ENCODE measurements around the gene DDX49.
A peak's percentile ranks its signal among the peaks of the same experiment; 100 is the strongest.

The DDX49 gene

GRCh38 chr19:18939163-18939562 lies 19.6 kb downstream of the DDX49 start:
- in situ Hi-C loops (cut with MboI; ENCODE audit: low sequenced_read_pairs) = no loop called here
- DNase-seq (ENCODE audit: low spot score in 2 of 2) = no peak
- Histone ChIP-seq H3K4me1 (peaks cover 3% of the 10 kb centered on the region; the same call in 1 of the 2 replicates), H3K9me3 (no peaks in the 10 kb centered on the region), H3K27me3 (ENCODE audit: low read depth) (no peaks in the 10 kb centered on the region), H3K4me3 (no peak overlapping the region), H3K36me3 (replicated peaks) (no peaks in the 10 kb centered on the region)

GRCh38 chr19:18939922-18940768 lies 20.6 kb downstream of the DDX49 start:
- DNase-seq (ENCODE audit: low spot score in 2 of 2) = peak in 1 of 2 experiments; percentile 39
- Histone ChIP-seq H3K9me3 (no peaks in the 10 kb centered on the region), H3K36me3 (replicated peaks) (no peaks in the 10 kb centered on the region), H3K4me3 (peak overlapping the region; percentile 63), H3K27me3 (ENCODE audit: low read depth) (no peaks in the 10 kb centered on the region), H3K4me1 (peaks cover 3% of the 10 kb centered on the region; the same call in 1 of the 2 replicates)
- in situ Hi-C loops (cut with MboI; ENCODE audit: low sequenced_read_pairs) = no loop called here

GRCh38 chr19:18940769-18941627 lies 21.5 kb downstream of the DDX49 start, which contains the start of gene HOMER3:
Gene HOMER3, minus strand, starts transcription at chr19:18941217. Its CDS starts 2,235 bp downstream, at chr19:18938982.
- peaks cover 3% of the 10 kb centered on the region; the same call in 1 of the 2 replicates for H3K4me1 ChIP-seq

GRCh38 chr19:18941628-18942354 lies 22.3 kb downstream of the DDX49 start:
- Histone ChIP-seq H3K9me3 (no peaks in the 10 kb centered on the region), H3K4me3 (peak overlapping the region; percentile 10; the same call in 1 of the 2 replicates), H3K36me3 (replicated peaks) (no peaks in the 10 kb centered on the region), H3K27me3 (ENCODE audit: low read depth) (no peaks in the 10 kb centered on the region), H3K4me1 (peaks cover 3% of the 10 kb centered on the region; the same call in 1 of the 2 replicates)
- in situ Hi-C loops (cut with MboI; ENCODE audit: low sequenced_read_pairs) = no loop called here
- no peak for DNase-seq (ENCODE audit: low spot score in 2 of 2)

More at GRCh38 chr19:18940769-18941627, 21.5 kb downstream of the DDX49 start, which contains the start of gene HOMER3:
- peak; percentile 43 to 89 for DNase-seq (ENCODE audit: low spot score in 2 of 2)
- Histone ChIP-seq H3K4me3 (peak within 1 kb of the TSS; percentile 63), H3K9me3 (no peaks in the 10 kb centered on the region), H3K36me3 (replicated peaks) (no peaks in the 10 kb centered on the region), H3K27me3 (ENCODE audit: low read depth) (no peaks in the 10 kb centered on the region)
- in situ Hi-C loops (cut with MboI; ENCODE audit: low sequenced_read_pairs) = no loop called here

- H3K27me3 ChIP-seq (ENCODE audit: low read depth) = no peaks in the 10 kb centered on the region
- H3K36me3 ChIP-seq (replicated peaks) = no peaks in the 10 kb centered on the region
- no peaks in the 10 kb centered on the region for H3K9me3 ChIP-seq
- H3K4me1 ChIP-seq = peaks cover 3% of the 10 kb centered on the region; the same call in 1 of the 2 replicates
- no peak overlapping the region for H3K4me3 ChIP-seq
- no peak for DNase-seq (ENCODE audit: low spot score in 2 of 2)
- in situ Hi-C loops (cut with MboI; ENCODE audit: low sequenced_read_pairs) = no loop called here
Measured at GRCh38 chr19:18942692-18943091, 23.2 kb downstream of the DDX49 start.

- Histone ChIP-seq H3K36me3 (replicated peaks) (no peaks in the 10 kb centered on the region), H3K4me1 (peaks cover 3% of the 10 kb centered on the region; the same call in 1 of the 2 replicates), H3K9me3 (no peaks in the 10 kb centered on the region), H3K4me3 (no peak overlapping the region), H3K27me3 (ENCODE audit: low read depth) (no peaks in the 10 kb centered on the region)
- no peak for DNase-seq (ENCODE audit: low spot score in 2 of 2)
- in situ Hi-C loops (cut with MboI; ENCODE audit: low sequenced_read_pairs) = no loop called here
Measured at GRCh38 chr19:18943465-18943864, 23.9 kb downstream of the DDX49 start.

GRCh38 chr19:18945297-18945696 lies 25.8 kb downstream of the DDX49 start:
- no peak for DNase-seq (ENCODE audit: low spot score in 2 of 2)
- H3K36me3 ChIP-seq (replicated peaks) = no peaks in the 10 kb centered on the region
- in situ Hi-C loops (cut with MboI; ENCODE audit: low sequenced_read_pairs) = no loop called here
- no peak overlapping the region for H3K4me3 ChIP-seq
- no peaks in the 10 kb centered on the region for H3K27me3 ChIP-seq (ENCODE audit: low read depth)
- H3K4me1 ChIP-seq = peaks cover 3% of the 10 kb centered on the region; the same call in 1 of the 2 replicates
- H3K9me3 ChIP-seq = no peaks in the 10 kb centered on the region

- no peaks in the 10 kb centered on the region for H3K9me3 ChIP-seq
- in situ Hi-C loops (cut with MboI; ENCODE audit: low sequenced_read_pairs) = no loop called here
- H3K4me1 ChIP-seq = peaks cover 3% of the 10 kb centered on the region; the same call in 1 of the 2 replicates
- H3K36me3 ChIP-seq (replicated peaks) = no peaks in the 10 kb centered on the region
- no peak overlapping the region for H3K4me3 ChIP-seq
- DNase-seq (ENCODE audit: low spot score in 2 of 2) = no peak
- H3K27me3 ChIP-seq (ENCODE audit: low read depth) = no peaks in the 10 kb centered on the region
Measured at GRCh38 chr19:18946335-18946734, 26.8 kb downstream of the DDX49 start.

GRCh38 chr19:18946918-18947317 lies 27.4 kb downstream of the DDX49 start:
- DNase-seq (ENCODE audit: low spot score in 2 of 2) = no peak

GRCh38 chr19:18948075-18948975 lies 28.8 kb downstream of the DDX49 start:
- no peak overlapping the region for H3K4me3 ChIP-seq
- DNase-seq (ENCODE audit: low spot score in 2 of 2) = no peak
- no peaks in the 10 kb centered on the region for H3K4me1 ChIP-seq
- H3K9me3 ChIP-seq = no peaks in the 10 kb centered on the region
- no peaks in the 10 kb centered on the region for H3K27me3 ChIP-seq (ENCODE audit: low read depth)
- no peaks in the 10 kb centered on the region for H3K36me3 ChIP-seq (replicated peaks)
- in situ Hi-C loops (cut with MboI; ENCODE audit: low sequenced_read_pairs) = no loop called here

More at GRCh38 chr19:18946918-18947317, 27.4 kb downstream of the DDX49 start:
- Histone ChIP-seq H3K4me3 (no peak overlapping the region), H3K9me3 (no peaks in the 10 kb centered on the region), H3K36me3 (replicated peaks) (no peaks in the 10 kb centered on the region), H3K4me1 (no peaks in the 10 kb centered on the region), H3K27me3 (ENCODE audit: low read depth) (no peaks in the 10 kb centered on the region)
- in situ Hi-C loops (cut with MboI; ENCODE audit: low sequenced_read_pairs) = no loop called here

GRCh38 chr19:18948976-18949356 lies 29.5 kb downstream of the DDX49 start:
- in situ Hi-C loops (cut with MboI; ENCODE audit: low sequenced_read_pairs) = no loop called here
- Histone ChIP-seq H3K9me3 (no peaks in the 10 kb centered on the region), H3K4me3 (no peak overlapping the region), H3K27me3 (ENCODE audit: low read depth) (no peaks in the 10 kb centered on the region), H3K4me1 (no peaks in the 10 kb centered on the region), H3K36me3 (replicated peaks) (no peaks in the 10 kb centered on the region)
- DNase-seq (ENCODE audit: low spot score in 2 of 2) = no peak

- H3K36me3 ChIP-seq (replicated peaks) = no peaks in the 10 kb centered on the region
- H3K9me3 ChIP-seq = no peaks in the 10 kb centered on the region
- H3K4me3 ChIP-seq = no peak overlapping the region
- no peak for DNase-seq (ENCODE audit: low spot score in 2 of 2)
- no peaks in the 10 kb centered on the region for H3K27me3 ChIP-seq (ENCODE audit: low read depth)
- in situ Hi-C loops (cut with MboI; ENCODE audit: low sequenced_read_pairs) = no loop called here
- no peaks in the 10 kb centered on the region for H3K4me1 ChIP-seq
Measured at GRCh38 chr19:18949858-18950257, 30.3 kb downstream of the DDX49 start.
